ENCODE data around the gene CLEC3B. TPM values are rescaled to one million over a fixed set of nuclear protein-coding genes. Genes with fewer than 3 reads are reported as not detected.

CLEC3B gene
- total and polyA plus RNA-seq, 2 of the 8 experiments (the other 6 are each of a cell fraction or from before 2014, with no cell fraction given), result 0.32 TPM; not detected in 1

DNA sequence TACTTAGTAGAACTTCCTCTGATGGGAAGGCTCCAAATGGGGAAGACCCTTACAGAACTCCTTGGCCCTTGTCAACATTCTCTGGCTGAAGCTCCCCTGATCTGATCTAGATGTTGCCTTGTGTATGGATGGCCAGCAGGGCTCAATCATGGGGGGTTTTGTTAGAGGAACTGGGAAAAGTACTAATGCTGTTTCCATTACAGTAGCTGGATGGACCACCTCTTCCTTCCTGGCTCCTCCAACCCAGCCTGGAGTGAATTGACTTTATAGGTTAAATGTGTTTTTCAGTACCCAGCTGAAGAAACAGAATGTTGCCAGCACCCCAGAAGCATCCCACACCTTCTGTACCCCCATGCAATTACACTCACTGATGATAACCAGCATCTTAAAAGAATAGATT is 22.7 kb upstream of the CLEC3B start:
- TF ChIP-seq SIN3A (conservative IDR thresholded peaks at IDR 0.05 in 1 of 2, IDR thresholded peaks at IDR 0.05 in 1 of 2; ENCODE audit: low read depth in 1 of 2, low read length in 2 of 2) (no peak), SUZ12 (IDR thresholded peaks at IDR 0.05; ENCODE audit: low read length) (no peak), ZNF274 (IDR thresholded peaks at IDR 0.05; ENCODE audit: borderline replicate concordance, extremely low read depth, low read length) (no peak)

More for the DNA sequence above, 22.7 kb upstream of the CLEC3B start:
- ChIA-PET POLR2A (ENCODE audit: partially characterized antibody) (no interaction called here), CTCF (ENCODE audit: partially characterized antibody) (interaction anchor here (0.6 to 5.5 kb wide), 3 partner anchors 12 to 657 kb away, joined by 3 to 37 read pairs (median 3); no protein-coding TSS in a partner anchor)
- H4K5ac ChIP-seq (ENCODE audit: insufficient read length, low read depth, low read length), result no peak overlapping the region
- no peak overlapping the region for H2BK15ac ChIP-seq (ENCODE audit: low read length)
- no peaks in the 10 kb centered on the region for H3K23me2 ChIP-seq (ENCODE audit: low read depth, low read length)
- no peak overlapping the region for H3K23ac ChIP-seq (ENCODE audit: insufficient read length)
- peaks cover 19 to 76% (median 65%) of the 10 kb centered on the region in 4 experiments for H3K36me3 ChIP-seq (ENCODE audit: control insufficient read depth in 2 of 4, insufficient read depth in 4 of 4, low read length in 3 of 4)
- no peak for DNase-seq (ENCODE audit: low read depth in 1 of 2, low spot score in 2 of 2)
- no peak overlapping the region for H2BK120ac ChIP-seq (replicated peaks; ENCODE audit: low read depth, low read length)
- H3K27me3 ChIP-seq (replicated peaks in 1 of 4; ENCODE audit: control insufficient read depth in 3 of 4, extremely low read depth in 1 of 4, insufficient read depth in 3 of 4, low read length in 3 of 4), result no peaks in the 10 kb centered on the region
- no peak overlapping the region for H3K4ac ChIP-seq (replicated peaks; ENCODE audit: insufficient read length, low read depth, low read length)
- no peak overlapping the region for H3K56ac ChIP-seq (replicated peaks; ENCODE audit: insufficient read length, low read depth, low read length)
- H2BK5ac ChIP-seq (ENCODE audit: low read depth, low read length), result no peak overlapping the region
- H3K14ac ChIP-seq (ENCODE audit: insufficient read length), result no peak overlapping the region
- H2AFZ ChIP-seq (ENCODE audit: low read length), result no peak overlapping the region
- no peaks in the 10 kb centered on the region for H3K79me2 ChIP-seq (ENCODE audit: control insufficient read depth in 1 of 2, insufficient read depth in 2 of 2, low read length in 2 of 2)
- no peak overlapping the region for H4K8ac ChIP-seq (ENCODE audit: extremely low read depth, insufficient read depth, low read length)
- peaks cover 4 to 11% of the 10 kb centered on the region in 2 experiments; a peak in 3 of 4 replicates for H3K9me3 ChIP-seq (ENCODE audit: insufficient read depth in 2 of 2, low read depth in 1 of 2, low read length in 1 of 2)
- H3K4me2 ChIP-seq (ENCODE audit: insufficient read depth in 1 of 2, low read depth in 2 of 2, low read length in 2 of 2), result no peak overlapping the region
- H2BK12ac ChIP-seq (ENCODE audit: low read depth, low read length), result no peak overlapping the region
- no peak for FAIRE-seq
- H4K91ac ChIP-seq (replicated peaks; ENCODE audit: insufficient read length, low read length), result no peak overlapping the region
- H4K20me1 ChIP-seq (replicated peaks in 1 of 2; ENCODE audit: control insufficient read depth in 1 of 2, insufficient read depth in 2 of 2, low read length in 2 of 2), result peaks cover 3 to 7% of the 10 kb centered on the region in 2 experiments
- no peak overlapping the region for H3K9ac ChIP-seq (replicated peaks in 1 of 4; ENCODE audit: extremely low read depth in 1 of 4, low read depth in 3 of 4, low read length in 3 of 4)
- H3K18ac ChIP-seq (ENCODE audit: extremely low read depth, low read length), result no peak overlapping the region
- H2AK5ac ChIP-seq (ENCODE audit: low read depth, low read length), result no peak overlapping the region
- no peak overlapping the region for H3K27ac ChIP-seq (ENCODE audit: low read depth, low read length)
- no peaks in the 10 kb centered on the region; the same call in 1 of the 2 replicates for H3K79me1 ChIP-seq (ENCODE audit: low read depth, low read length)
- H3K4me3 ChIP-seq (ENCODE audit: extremely low read depth in 1 of 4, insufficient read depth in 2 of 4, low read depth in 3 of 4, low read length in 4 of 4), result no peak overlapping the region
- H3K4me1 ChIP-seq (replicated peaks in 1 of 4; ENCODE audit: control insufficient read depth in 3 of 4, insufficient read depth in 4 of 4, low read length in 3 of 4), result no peaks in the 10 kb centered on the region
- H2BK20ac ChIP-seq (ENCODE audit: low read length), result no peak overlapping the region
